Urinary bladder (tissue), 4 donors: ENCODE measurements around the gene CARTPT. TPM values are rescaled to one million over a fixed set of nuclear protein-coding genes. Genes with fewer than 3 reads are reported as not detected.

ENCODE experiments used
- DNase-seq: peaks from one replicate; pipeline ENCODE4 v3.0.0-alpha.2; 2015; ENCODE audit errors: extremely low spot score
- H3K27ac ChIP-seq: one replicate; pipeline ENCODE4 v1.5.1; 2013; ENCODE audit warnings: low read depth, mild to moderate bottlenecking, moderate library complexity
- H3K36me3 ChIP-seq: one replicate; pipeline ENCODE4 v1.6.1; 2013; ENCODE audit warnings: mild to moderate bottlenecking, moderate library complexity; ENCODE audit not compliant: insufficient read depth
- H3K4me1 ChIP-seq: one replicate; pipeline ENCODE4 v1.6.1; 2013; ENCODE audit warnings: mild to moderate bottlenecking, moderate library complexity; ENCODE audit not compliant: insufficient read depth
- H3K4me3 ChIP-seq: one replicate; pipeline ENCODE4 v1.5.1; 2013; ENCODE audit warnings: low read depth, low read length
- WGBS: extraction: QIAGEN DNeasy Blood & Tissue Kit; methylation state at CpG from one replicate; pipeline ENCODE4 v1.1.7; 2013; 5-methylcytosine and 5-hydroxymethylcytosine counted together
- polyA plus RNA-seq: library from polyadenylated mRNA; stranded (reverse); fragments of 200-250 nt; gene quantifications from one replicate; pipeline ENCODE4 v1.2.3, GENCODE V29; 2013
- total RNA-seq: library from RNA; depleted of rRNA; stranded (reverse); fragments of >200 nt; gene quantifications from one replicate; pipeline ENCODE4 v1.2.3, GENCODE V29; 2014
- donor health status: healthy with polysubstance abuse.
- donor health status: healthy.

Gene CARTPT
- total and polyA plus RNA-seq, 2 donors, result 3.9 TPM; not detected in 1

DNA sequence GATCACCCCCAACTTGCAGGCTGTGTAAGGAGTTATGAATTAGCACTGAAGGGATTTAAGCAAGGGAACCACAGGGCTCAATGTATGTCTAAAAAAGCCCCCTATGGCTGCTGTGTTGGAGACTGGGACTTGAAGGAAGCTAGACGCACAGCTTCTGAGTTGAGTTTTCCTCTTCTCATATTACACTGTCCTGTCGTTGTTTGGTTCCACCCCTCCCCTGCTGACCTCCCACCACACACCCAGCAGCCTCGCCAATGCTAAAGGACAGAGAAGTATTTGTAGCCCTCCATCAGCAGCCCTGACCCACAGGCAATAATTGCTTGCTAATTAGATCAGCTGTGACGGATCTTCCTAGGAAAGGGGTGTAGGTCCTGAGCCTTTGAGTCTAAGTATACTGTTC is 15.1 kb upstream of the CARTPT start:
- no peak for DNase-seq
- Histone ChIP-seq H3K4me1 (no peaks in the 10 kb centered on the region), H3K4me3 (no peak overlapping the region), H3K36me3 (no peaks in the 10 kb centered on the region), H3K27ac (no peak overlapping the region)
- WGBS, result 21% methylated on average over 4 of the region's 4 CpGs

GRCh38 chr5:71705421-71705820 is 13.7 kb upstream of the CARTPT start:
- no peak overlapping the region for H3K4me3 ChIP-seq
- 71% methylated on average over 5 of the region's 5 CpGs for WGBS
- no peak for DNase-seq
- H3K4me1 ChIP-seq, result no peaks in the 10 kb centered on the region
- H3K27ac ChIP-seq, result no peak overlapping the region
- no peaks in the 10 kb centered on the region for H3K36me3 ChIP-seq

GRCh38 chr5:71706906-71707305 is 12.2 kb upstream of the CARTPT start:
- 84% methylated on average over 3 of the region's 3 CpGs for WGBS
- Histone ChIP-seq H3K27ac (no peak overlapping the region), H3K4me1 (no peaks in the 10 kb centered on the region), H3K4me3 (no peak overlapping the region), H3K36me3 (no peaks in the 10 kb centered on the region)
- no peak for DNase-seq

- no peaks in the 10 kb centered on the region for H3K4me1 ChIP-seq
- no peaks in the 10 kb centered on the region for H3K36me3 ChIP-seq
- 67% methylated on average over 4 of the region's 4 CpGs for WGBS
- no peak overlapping the region for H3K4me3 ChIP-seq
- no peak overlapping the region for H3K27ac ChIP-seq
- DNase-seq, result no peak
These were observed 7.5 kb upstream of the CARTPT start for GRCh38 chr5:71711610-71712009.

- no peaks in the 10 kb centered on the region for H3K4me1 ChIP-seq
- H3K4me3 ChIP-seq, result no peak overlapping the region
- 19% methylated on average over 2 of the region's 2 CpGs for WGBS
- no peaks in the 10 kb centered on the region for H3K36me3 ChIP-seq
- H3K27ac ChIP-seq, result no peak overlapping the region
- DNase-seq, result no peak
These were observed 4.2 kb upstream of the CARTPT start for GRCh38 chr5:71714911-71715310.

DNA sequence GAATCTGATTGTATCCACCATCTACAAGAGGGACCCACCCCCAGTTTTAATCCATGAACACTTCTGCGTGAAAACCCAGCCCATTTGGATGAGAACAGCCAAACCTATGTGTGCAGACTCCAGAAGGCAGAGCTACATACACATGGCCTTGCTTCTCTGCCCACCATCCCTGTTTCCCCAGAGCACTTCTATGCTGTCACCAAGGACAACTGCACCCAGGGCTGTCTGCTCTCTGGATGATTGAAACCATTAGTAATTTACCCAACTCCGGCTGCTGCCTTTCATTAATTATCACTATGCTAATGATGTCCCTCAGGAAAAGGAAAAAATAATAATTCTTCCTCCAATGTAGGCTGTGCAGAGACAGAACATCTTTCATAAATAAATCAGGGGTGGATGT is 8.9 kb downstream of the CARTPT start:
- WGBS, result 87% methylated on average over 2 of the region's 2 CpGs

GRCh38 chr5:71731015-71731414 is 11.9 kb downstream of the CARTPT start:
- Histone ChIP-seq H3K4me1 (no peaks in the 10 kb centered on the region), H3K4me3 (no peak overlapping the region), H3K36me3 (no peaks in the 10 kb centered on the region), H3K27ac (no peak overlapping the region)
- DNase-seq, result no peak

More for the DNA sequence above, 8.9 kb downstream of the CARTPT start:
- H3K4me3 ChIP-seq, result no peak overlapping the region
- no peak for DNase-seq
- H3K4me1 ChIP-seq, result no peaks in the 10 kb centered on the region
- no peaks in the 10 kb centered on the region for H3K36me3 ChIP-seq
- H3K27ac ChIP-seq, result no peak overlapping the region

DNA sequence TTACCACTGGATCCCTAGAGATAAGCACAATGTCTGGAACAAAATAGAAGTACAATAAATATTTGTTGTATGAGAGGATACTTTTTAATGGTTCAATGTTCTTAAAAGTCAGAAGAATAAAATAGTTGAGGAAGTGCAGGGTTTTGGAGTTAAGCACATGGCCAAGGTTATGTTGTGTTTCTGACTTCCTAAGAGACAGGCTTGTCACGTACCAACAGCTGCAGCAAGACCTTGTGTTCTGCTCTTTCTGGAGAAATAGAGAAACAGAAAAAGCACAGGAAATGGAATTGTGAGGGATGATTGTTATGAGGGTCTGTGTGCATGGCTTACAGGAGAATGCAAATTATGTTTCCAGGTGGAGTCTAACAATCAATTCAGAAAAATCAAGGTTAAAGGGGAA is 12.9 kb downstream of the CARTPT start:
- H3K4me3 ChIP-seq, result no peak overlapping the region
- 39% methylated on average over 1 of the region's 1 CpG for WGBS
- no peaks in the 10 kb centered on the region for H3K4me1 ChIP-seq
- DNase-seq, result no peak
- H3K27ac ChIP-seq, result no peak overlapping the region
- H3K36me3 ChIP-seq, result no peaks in the 10 kb centered on the region

DNA sequence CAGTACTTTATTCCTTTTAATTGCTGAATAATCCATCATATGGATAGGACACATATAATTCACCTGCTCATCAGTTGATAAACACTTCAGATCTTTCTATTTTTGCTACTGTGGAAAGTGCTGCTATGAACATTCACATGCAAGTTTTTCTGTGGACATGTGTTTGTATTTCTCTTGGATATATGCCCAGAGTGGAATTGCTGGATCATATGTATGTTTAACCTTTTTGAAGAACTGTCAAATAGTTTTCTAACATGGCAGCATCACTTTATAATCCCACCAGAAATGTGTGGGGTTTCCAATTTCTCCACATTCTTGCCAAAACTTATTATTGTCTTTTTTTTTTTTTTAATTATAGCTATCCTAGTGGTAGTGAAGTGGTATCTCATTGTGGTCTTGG is 15.1 kb downstream of the CARTPT start:
- Histone ChIP-seq H3K36me3 (no peaks in the 10 kb centered on the region), H3K4me1 (no peaks in the 10 kb centered on the region), H3K4me3 (no peak overlapping the region), H3K27ac (no peak overlapping the region)
- no peak for DNase-seq

DNA sequence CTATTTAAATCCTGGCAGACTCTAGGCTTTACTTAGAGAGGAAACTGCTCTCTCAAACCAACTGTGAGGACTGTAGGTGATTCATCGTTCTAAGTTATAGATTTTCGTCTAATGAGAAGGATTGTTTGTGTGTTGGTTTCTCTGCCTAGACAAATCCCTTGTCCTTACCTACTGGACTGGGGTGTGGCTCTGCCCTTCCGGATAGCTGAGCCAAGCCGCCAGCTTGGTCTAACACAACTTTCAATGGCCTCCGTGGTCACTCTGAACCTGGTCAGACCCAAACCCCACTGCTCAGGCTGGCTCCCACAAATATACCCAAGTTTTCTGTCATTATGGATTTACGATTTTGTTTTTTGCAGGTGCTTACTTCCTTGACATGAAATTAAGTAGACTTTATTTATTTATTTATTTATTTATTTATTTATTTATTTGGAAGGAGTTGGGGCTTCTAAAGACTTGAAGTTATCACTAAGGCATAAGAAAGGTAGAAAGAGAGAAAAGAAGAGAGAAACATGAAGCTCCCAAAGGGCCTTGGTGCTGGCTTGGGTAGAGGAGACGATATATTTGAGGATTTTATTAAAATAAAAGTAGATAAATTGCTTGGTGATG is 19.0 kb downstream of the CARTPT start:
- WGBS, result 89% methylated on average over 7 of the region's 7 CpGs

DNA sequence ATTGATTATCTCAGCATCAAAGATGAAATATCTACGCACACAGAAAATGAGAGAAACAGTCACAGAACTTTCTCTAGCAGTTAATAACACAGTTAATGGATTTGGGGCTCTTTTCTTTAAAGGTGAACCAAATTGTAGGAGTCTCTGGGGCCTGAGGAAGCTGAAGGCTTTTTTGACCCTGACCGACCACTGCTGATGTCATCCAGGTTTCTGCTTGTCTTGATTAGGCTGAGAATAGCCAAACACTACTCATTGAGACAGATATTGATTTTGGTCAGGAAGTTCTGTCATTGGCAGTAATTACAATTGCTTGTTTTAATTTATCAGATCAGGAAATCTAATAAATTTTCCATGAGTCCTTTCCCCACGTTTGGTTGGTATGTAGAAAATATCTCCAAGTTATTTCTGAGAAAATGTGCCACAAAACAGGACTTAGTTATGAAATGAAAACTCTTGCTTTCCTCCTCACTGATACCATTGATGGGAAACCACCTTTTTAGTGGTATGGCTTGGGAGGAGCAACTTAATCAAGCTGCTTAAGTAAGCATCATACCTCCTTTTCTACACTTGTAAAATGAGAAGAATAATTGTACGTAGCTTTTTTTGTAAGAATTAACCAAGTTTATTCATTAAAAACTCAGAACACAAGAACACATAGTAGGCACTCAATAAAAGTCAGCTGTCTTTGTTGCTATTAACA is 19.7 kb downstream of the CARTPT start:
- no peak overlapping the region for H3K27ac ChIP-seq
- WGBS, result 76% methylated on average over 4 of the region's 4 CpGs
- no peak for DNase-seq

More for the DNA sequence above, 19.0 kb downstream of the CARTPT start:
- H3K4me1 ChIP-seq, result no peaks in the 10 kb centered on the region
- H3K27ac ChIP-seq, result no peak overlapping the region
- H3K36me3 ChIP-seq, result no peaks in the 10 kb centered on the region
- H3K4me3 ChIP-seq, result no peak overlapping the region
- DNase-seq, result no peak

GRCh38 chr5:71740015-71740753 is 21.1 kb downstream of the CARTPT start:
- 90% methylated on average over 8 of the region's 8 CpGs for WGBS
- no peak for DNase-seq

More for the DNA sequence above, 19.7 kb downstream of the CARTPT start:
- no peak overlapping the region for H3K4me3 ChIP-seq
- no peaks in the 10 kb centered on the region for H3K36me3 ChIP-seq
- no peaks in the 10 kb centered on the region for H3K4me1 ChIP-seq

DNA sequence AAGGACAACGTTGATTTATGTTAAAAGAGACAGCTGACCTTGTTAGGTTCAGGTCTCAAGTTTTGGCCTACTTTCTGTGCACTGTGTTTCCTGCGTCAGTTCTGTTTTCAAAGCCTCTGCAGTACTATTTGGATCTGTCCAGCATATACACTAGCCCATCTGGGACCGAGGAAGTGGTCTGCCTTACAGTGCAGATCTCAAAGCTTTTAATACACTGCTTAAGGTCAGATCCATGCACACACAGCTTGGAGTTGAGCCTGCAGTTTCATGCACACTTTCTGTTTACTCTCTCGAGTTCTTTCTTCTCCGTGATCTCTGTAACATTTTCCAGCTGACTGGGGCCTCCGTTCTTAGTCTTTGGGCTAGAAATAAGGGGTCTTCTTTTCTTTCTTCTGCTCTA is 24.1 kb downstream of the CARTPT start:
- WGBS, result 23% methylated on average over 6 of the region's 6 CpGs

More at GRCh38 chr5:71740015-71740753, 21.1 kb downstream of the CARTPT start:
- no peaks in the 10 kb centered on the region for H3K4me1 ChIP-seq
- no peaks in the 10 kb centered on the region for H3K36me3 ChIP-seq
- H3K27ac ChIP-seq, result no peak overlapping the region
- H3K4me3 ChIP-seq, result no peak overlapping the region

More for the DNA sequence above, 24.1 kb downstream of the CARTPT start:
- no peak for DNase-seq
- Histone ChIP-seq H3K4me3 (no peak overlapping the region), H3K27ac (no peak overlapping the region), H3K36me3 (no peaks in the 10 kb centered on the region), H3K4me1 (no peaks in the 10 kb centered on the region)
